ENCODE data around the gene COG3. TPM values are rescaled to one million over a fixed set of nuclear protein-coding genes. Genes with fewer than 3 reads are reported as not detected.
A peak's percentile ranks its signal among the peaks of the same experiment; 100 is the strongest.

The COG3 gene
- total RNA-seq, 2 experiments from 2014 or later = 18.0 to 19.6 TPM

- Mint-ChIP-seq H3K36me3 (ENCODE audit: low read depth) (no peaks in the 10 kb centered on the region), H3K27ac (no peak overlapping the region), H3K4me1 (no peaks in the 10 kb centered on the region), H3K9me3 (ENCODE audit: low read depth) (no peaks in the 10 kb centered on the region), H3K4me3 (no peak overlapping the region), H3K27me3 (no peaks in the 10 kb centered on the region)
- intact Hi-C loops (cut with DNase I, micrococcal nuclease) = no loop called here
- ChIA-PET CTCF (no interaction called here), POLR2A (no interaction called here)
- no peak for DNase-seq
- no peak for ATAC-seq
These were observed 81.6 kb downstream of the COG3 start for GRCh38 chr13:45546410-45546765.

DNA sequence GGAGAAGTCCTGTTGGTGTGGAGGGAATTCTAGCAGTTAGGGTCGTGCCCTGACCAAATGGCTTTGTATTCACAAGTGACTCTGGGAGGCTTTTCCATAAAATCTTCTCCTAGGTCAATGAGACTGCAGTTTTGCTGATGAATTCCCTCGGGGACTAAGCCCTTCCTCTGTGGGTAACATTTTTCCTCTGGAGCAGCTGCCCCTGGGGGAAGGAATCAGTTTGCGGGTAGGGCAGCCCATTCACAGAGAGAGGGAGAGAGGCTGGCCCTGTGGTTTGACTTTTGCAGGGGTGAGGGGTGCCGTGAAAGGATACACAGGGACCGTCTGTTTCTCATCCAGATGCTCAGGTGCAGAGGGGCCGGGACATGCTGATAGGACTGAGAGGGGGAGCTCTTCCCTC lies 83.5 kb downstream of the COG3 start:
- intact Hi-C loops (cut with DNase I, micrococcal nuclease) = no loop called here
- DNase-seq (no peak), ATAC-seq (no peak)
- no peaks in the 10 kb centered on the region for H3K4me1 Mint-ChIP-seq
- H3K9me3 Mint-ChIP-seq (ENCODE audit: low read depth) = no peaks in the 10 kb centered on the region
- H3K4me3 Mint-ChIP-seq = no peak overlapping the region
- H3K27ac Mint-ChIP-seq = no peak overlapping the region
- POLR2A ChIA-PET = no interaction called here
- H3K27me3 Mint-ChIP-seq = no peaks in the 10 kb centered on the region
- H3K36me3 Mint-ChIP-seq (ENCODE audit: low read depth) = no peaks in the 10 kb centered on the region
- CTCF ChIA-PET = interaction anchor here (0.7 kb wide), 2 partner anchors 27 to 424 kb away, joined by 3 to 4 read pairs; no protein-coding TSS in a partner anchor

- Mint-ChIP-seq H3K4me3 (no peak overlapping the region), H3K27me3 (no peaks in the 10 kb centered on the region), H3K9me3 (ENCODE audit: low read depth) (no peaks in the 10 kb centered on the region), H3K36me3 (ENCODE audit: low read depth) (no peaks in the 10 kb centered on the region), H3K27ac (no peak overlapping the region), H3K4me1 (no peaks in the 10 kb centered on the region)
- intact Hi-C loops (cut with DNase I, micrococcal nuclease) = no loop called here
- DNase-seq (no peak), ATAC-seq (no peak)
- CTCF ChIA-PET = interaction anchor here (0.8 kb wide), 1 partner anchor 10 kb away, joined by 3 read pairs; no protein-coding TSS in a partner anchor
- POLR2A ChIA-PET = no interaction called here
These were observed 89.9 kb downstream of the COG3 start for GRCh38 chr13:45554604-45555109.

DNA sequence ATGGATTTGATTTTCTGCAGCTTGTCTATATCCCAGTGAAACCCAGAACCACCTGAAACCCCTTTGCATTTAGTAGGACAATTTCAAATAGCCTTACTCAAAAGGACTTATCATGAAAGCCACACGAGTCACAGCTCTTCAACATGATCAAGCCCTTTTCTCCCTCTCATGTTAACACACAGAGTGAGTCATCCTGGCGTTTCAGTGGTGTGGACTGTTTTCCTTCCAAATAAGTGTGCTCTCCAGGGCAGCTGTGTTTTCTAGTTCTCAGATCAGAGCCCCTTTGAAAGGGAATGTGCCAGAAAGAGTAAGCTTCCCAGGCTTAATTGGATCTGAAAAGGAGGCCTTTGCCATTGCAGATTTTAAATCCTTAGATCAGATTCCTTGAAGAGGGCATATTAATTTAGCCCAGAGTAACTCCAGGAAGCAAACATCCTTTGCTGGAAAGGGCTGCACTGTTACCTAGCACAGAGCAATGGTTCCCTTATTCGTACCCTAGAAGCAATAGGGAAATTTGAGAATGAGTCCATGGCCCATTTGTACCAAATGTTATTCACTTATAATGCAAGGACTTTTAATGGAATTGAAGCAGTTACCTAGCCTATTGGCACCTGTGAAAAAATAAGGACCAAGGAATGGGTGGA lies 99.5 kb downstream of the COG3 start:
- peaks cover 4% of the 10 kb centered on the region for H3K27me3 Mint-ChIP-seq
- no peak overlapping the region for H3K27ac Mint-ChIP-seq
- H3K4me3 Mint-ChIP-seq = no peak overlapping the region
- H3K4me1 Mint-ChIP-seq = peaks cover 10% of the 10 kb centered on the region
- H3K9me3 Mint-ChIP-seq (ENCODE audit: low read depth) = peaks cover 8% of the 10 kb centered on the region
- CTCF ChIA-PET = no interaction called here
- DNase-seq = peak; percentile 32
- peak; percentile 84 for ATAC-seq
- intact Hi-C loops (cut with DNase I, micrococcal nuclease) = no loop called here
- no peaks in the 10 kb centered on the region for H3K36me3 Mint-ChIP-seq (ENCODE audit: low read depth)
- POLR2A ChIA-PET = no interaction called here

- Mint-ChIP-seq H3K27me3 (peaks cover 4% of the 10 kb centered on the region), H3K9me3 (ENCODE audit: low read depth) (peaks cover 8% of the 10 kb centered on the region), H3K4me1 (peaks cover 8% of the 10 kb centered on the region), H3K4me3 (no peak overlapping the region), H3K36me3 (ENCODE audit: low read depth) (no peaks in the 10 kb centered on the region), H3K27ac (no peak overlapping the region)
- POLR2A ChIA-PET = no interaction called here
- intact Hi-C loops (cut with DNase I, micrococcal nuclease) = no loop called here
- DNase-seq = no peak
- no peak for ATAC-seq
- CTCF ChIA-PET = no interaction called here
These were observed 100.6 kb downstream of the COG3 start for GRCh38 chr13:45565331-45565730.

DNA sequence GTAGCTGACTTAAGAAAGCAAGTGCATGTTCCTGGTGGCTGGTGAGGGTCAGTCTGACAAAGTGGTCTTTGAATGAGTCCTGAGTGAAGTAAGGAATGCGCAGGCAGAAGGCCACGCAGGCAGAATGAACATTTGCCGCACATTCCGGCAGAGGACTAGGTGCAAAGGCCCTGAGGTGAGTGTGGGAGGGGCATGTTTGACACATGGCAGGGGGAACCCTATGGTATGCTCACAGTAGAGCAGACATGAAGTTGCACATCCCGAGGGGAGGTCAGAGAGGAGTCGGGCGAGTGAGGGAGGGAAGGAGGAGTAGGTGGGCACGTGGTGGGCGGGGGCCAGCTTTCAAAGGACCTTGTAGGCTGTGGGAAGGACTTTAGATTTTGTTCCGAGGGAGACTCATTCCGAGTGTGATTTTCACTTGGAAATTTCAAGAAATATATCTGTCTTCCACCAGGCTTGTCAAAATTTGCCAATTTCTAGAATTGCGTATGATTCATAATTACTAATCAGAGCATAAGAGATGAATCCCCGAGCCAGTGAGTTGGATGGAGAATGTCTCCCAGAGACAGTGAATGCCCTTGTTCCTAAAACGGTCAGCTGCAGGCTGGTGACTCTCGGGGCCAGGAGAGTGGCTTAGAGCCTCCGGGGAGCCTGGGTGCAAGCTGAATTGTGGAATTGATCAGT lies 110.5 kb downstream of the COG3 start:
- intact Hi-C loops (cut with DNase I, micrococcal nuclease) = no loop called here
- CTCF ChIA-PET = interaction anchor here (0.5 kb wide), 1 partner anchor 167 kb away, joined by 3 read pairs; no protein-coding TSS in a partner anchor
- Mint-ChIP-seq H3K4me3 (no peak overlapping the region), H3K9me3 (ENCODE audit: low read depth) (no peaks in the 10 kb centered on the region), H3K27ac (no peak overlapping the region), H3K27me3 (peaks cover 8% of the 10 kb centered on the region), H3K4me1 (no peaks in the 10 kb centered on the region), H3K36me3 (ENCODE audit: low read depth) (no peaks in the 10 kb centered on the region)
- DNase-seq (no peak), ATAC-seq (no peak)
- POLR2A ChIA-PET = no interaction called here

- intact Hi-C loops (cut with DNase I, micrococcal nuclease) = no loop called here
These were observed 111.1 kb downstream of the COG3 start for GRCh38 chr13:45575830-45576180.

GRCh38 chr13:45576466-45576865 lies 111.7 kb downstream of the COG3 start:
- intact Hi-C loops (cut with DNase I, micrococcal nuclease) = no loop called here
- Mint-ChIP-seq H3K4me3 (no peak overlapping the region), H3K9me3 (ENCODE audit: low read depth) (no peaks in the 10 kb centered on the region), H3K36me3 (ENCODE audit: low read depth) (no peaks in the 10 kb centered on the region), H3K27ac (no peak overlapping the region), H3K4me1 (no peaks in the 10 kb centered on the region), H3K27me3 (peaks cover 8% of the 10 kb centered on the region)
- ATAC-seq (no peak), DNase-seq (no peak)
- ChIA-PET POLR2A (no interaction called here), CTCF (no interaction called here)

More at GRCh38 chr13:45575830-45576180, 111.1 kb downstream of the COG3 start:
- Mint-ChIP-seq H3K4me1 (no peaks in the 10 kb centered on the region), H3K9me3 (ENCODE audit: low read depth) (no peaks in the 10 kb centered on the region), H3K27me3 (peaks cover 8% of the 10 kb centered on the region), H3K4me3 (no peak overlapping the region), H3K36me3 (ENCODE audit: low read depth) (no peaks in the 10 kb centered on the region), H3K27ac (no peak overlapping the region)
- CTCF ChIA-PET = interaction anchor here (0.5 kb wide), 1 partner anchor 167 kb away, joined by 3 read pairs; no protein-coding TSS in a partner anchor
- POLR2A ChIA-PET = no interaction called here
- DNase-seq = no peak
- no peak for ATAC-seq

DNA sequence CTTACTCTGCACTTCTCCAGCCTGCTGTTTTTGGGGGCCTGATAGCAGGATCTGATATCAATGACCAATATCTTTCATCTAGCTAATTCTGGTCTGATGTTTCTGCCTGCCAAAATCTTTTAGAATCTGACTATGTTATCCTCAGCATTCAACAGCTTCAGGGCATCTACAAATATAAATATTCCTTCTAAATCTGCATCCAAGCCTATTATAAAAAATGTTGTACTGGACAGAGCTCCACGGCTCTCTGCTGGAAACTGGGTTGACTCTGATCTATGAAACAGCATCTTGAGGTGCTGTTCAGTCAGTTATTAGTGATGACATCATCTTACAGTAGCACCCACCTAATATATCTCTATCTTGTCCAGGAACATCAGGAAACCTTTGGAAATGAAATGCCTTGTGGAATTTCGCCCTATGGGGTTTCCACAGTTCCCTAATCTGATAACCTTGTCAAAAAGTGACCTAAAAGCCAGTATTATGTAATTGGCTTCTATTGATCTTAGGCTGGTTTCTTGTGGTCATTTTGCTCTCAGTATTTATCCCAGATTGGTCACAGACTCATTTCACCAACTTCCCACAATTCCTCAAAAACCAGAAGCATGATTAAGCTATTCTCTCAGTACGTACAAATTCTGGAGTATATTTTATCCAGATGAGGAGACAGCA lies 117.8 kb downstream of the COG3 start:
- no peak overlapping the region for H3K4me3 Mint-ChIP-seq
- no peaks in the 10 kb centered on the region for H3K4me1 Mint-ChIP-seq
- no peak overlapping the region for H3K27ac Mint-ChIP-seq
- H3K27me3 Mint-ChIP-seq = peaks cover 2% of the 10 kb centered on the region
- ChIA-PET POLR2A (no interaction called here), CTCF (no interaction called here)
- ATAC-seq = no peak
- no peaks in the 10 kb centered on the region for H3K9me3 Mint-ChIP-seq (ENCODE audit: low read depth)
- no peak for DNase-seq
- intact Hi-C loops (cut with DNase I, micrococcal nuclease) = no loop called here
- no peaks in the 10 kb centered on the region for H3K36me3 Mint-ChIP-seq (ENCODE audit: low read depth)

DNA sequence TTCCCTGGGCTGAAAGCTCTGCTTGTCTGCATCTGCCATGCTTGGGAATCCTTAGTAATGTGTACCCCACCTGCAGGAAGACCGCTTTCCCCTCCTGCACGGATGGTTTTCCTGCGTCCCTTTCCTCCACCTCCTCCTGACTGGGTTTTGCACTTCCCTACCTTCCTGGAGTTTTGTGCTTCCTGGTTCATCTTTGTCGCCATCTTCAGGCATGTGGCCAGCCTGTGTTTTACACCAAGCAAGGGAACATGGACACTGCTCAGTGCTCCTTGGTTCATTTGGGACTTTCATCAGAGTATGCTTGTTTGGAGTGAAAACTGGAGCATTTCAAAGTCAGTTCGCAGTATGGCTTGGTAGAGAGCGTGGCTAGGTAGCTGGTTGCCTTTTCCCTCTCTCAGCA lies 120.1 kb downstream of the COG3 start:
- ATAC-seq (no peak), DNase-seq (no peak)
- no peak overlapping the region for H3K4me3 Mint-ChIP-seq
- no peaks in the 10 kb centered on the region for H3K4me1 Mint-ChIP-seq
- intact Hi-C loops (cut with DNase I, micrococcal nuclease) = no loop called here
- H3K27ac Mint-ChIP-seq = no peak overlapping the region
- no peaks in the 10 kb centered on the region for H3K9me3 Mint-ChIP-seq (ENCODE audit: low read depth)
- H3K27me3 Mint-ChIP-seq = no peaks in the 10 kb centered on the region
- CTCF ChIA-PET = no interaction called here
- POLR2A ChIA-PET = no interaction called here
- no peaks in the 10 kb centered on the region for H3K36me3 Mint-ChIP-seq (ENCODE audit: low read depth)
